ENCODE measurements around the gene DGKI. TPM values are rescaled to one million over a fixed set of nuclear protein-coding genes. Genes with fewer than 3 reads are reported as not detected.

DGKI gene
- total RNA-seq, 4 donors from 2014 or later: 0.42 to 6.2 (median 2.0) TPM

DNA sequence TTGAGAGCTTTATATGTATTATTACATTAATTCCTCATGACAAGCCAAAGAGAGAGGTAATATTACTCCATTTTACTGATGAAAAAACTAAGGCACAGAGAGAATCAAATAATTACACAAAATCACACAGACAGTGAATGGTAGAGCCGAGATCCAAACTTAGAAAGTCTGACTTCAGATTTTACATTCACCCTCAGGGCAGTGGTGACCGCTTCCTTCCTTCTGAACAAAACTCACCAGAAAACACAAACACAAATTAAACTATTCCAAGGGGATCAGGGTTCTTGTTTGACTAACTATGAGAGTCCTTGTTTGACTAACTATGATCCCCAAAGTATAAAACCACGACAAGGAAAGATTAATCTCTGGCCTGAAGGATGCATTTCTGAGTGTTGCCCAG, 435.3 kb downstream of the DGKI start:
- 66% methylated on average over 3 of the region's 3 CpGs for WGBS
- no peaks in the 10 kb centered on the region for H3K9me3 ChIP-seq
- H3K4me3 ChIP-seq: no peak overlapping the region
- no peak for TF ChIP-seq EP300 (IDR thresholded peaks at IDR 0.05)
- TF ChIP-seq, protein P1, sequence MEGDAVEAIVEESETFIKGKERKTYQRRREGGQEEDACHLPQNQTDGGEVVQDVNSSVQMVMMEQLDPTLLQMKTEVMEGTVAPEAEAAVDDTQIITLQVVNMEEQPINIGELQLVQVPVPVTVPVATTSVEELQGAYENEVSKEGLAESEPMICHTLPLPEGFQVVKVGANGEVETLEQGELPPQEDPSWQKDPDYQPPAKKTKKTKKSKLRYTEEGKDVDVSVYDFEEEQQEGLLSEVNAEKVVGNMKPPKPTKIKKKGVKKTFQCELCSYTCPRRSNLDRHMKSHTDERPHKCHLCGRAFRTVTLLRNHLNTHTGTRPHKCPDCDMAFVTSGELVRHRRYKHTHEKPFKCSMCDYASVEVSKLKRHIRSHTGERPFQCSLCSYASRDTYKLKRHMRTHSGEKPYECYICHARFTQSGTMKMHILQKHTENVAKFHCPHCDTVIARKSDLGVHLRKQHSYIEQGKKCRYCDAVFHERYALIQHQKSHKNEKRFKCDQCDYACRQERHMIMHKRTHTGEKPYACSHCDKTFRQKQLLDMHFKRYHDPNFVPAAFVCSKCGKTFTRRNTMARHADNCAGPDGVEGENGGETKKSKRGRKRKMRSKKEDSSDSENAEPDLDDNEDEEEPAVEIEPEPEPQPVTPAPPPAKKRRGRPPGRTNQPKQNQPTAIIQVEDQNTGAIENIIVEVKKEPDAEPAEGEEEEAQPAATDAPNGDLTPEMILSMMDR (IDR thresholded peaks at IDR 0.05): no peak
- TF ChIP-seq POLR2AphosphoS5 (IDR thresholded peaks at IDR 0.05): no peak
- no peak for TF ChIP-seq POLR2A (IDR thresholded peaks at IDR 0.05)
- DNase-seq (ENCODE audit: low spot score in 2 of 2): no peak
- H3K36me3 ChIP-seq: no peaks in the 10 kb centered on the region
- no peaks in the 10 kb centered on the region for H3K4me1 ChIP-seq
- H3K27ac ChIP-seq: no peak overlapping the region
- no peaks in the 10 kb centered on the region for H3K27me3 ChIP-seq

DNA sequence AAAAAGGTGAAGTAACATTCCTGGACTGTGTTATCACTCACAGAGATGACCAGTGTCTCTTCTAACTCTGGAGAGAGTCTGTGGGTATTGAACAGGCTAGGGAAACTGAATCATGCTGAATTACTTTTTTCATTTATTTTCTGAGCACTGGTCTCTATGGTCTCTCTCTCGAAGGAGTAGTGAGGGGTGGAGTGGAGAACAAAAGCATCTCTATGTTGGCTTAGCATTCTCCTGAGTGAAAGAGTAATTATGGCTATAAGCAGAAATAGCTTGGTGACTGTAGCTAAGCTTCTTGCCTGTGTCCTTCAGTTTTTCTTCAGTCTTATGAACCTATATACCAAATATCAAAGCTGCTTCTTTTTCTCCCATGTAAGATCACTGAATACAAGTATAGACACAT, 438.6 kb downstream of the DGKI start:
- WGBS: 42% methylated on average over 1 of the region's 1 CpG
- H3K27me3 ChIP-seq: no peaks in the 10 kb centered on the region
- H3K4me1 ChIP-seq: no peaks in the 10 kb centered on the region
- TF ChIP-seq, protein P1 (IDR thresholded peaks at IDR 0.05): no peak
- TF ChIP-seq POLR2A (IDR thresholded peaks at IDR 0.05) (no peak), EP300 (IDR thresholded peaks at IDR 0.05) (no peak), POLR2AphosphoS5 (IDR thresholded peaks at IDR 0.05) (no peak)
- no peak overlapping the region for H3K27ac ChIP-seq
- H3K4me3 ChIP-seq: no peak overlapping the region
- no peaks in the 10 kb centered on the region for H3K36me3 ChIP-seq
- no peak for DNase-seq (ENCODE audit: low spot score in 2 of 2)
- H3K9me3 ChIP-seq: no peaks in the 10 kb centered on the region

DNA sequence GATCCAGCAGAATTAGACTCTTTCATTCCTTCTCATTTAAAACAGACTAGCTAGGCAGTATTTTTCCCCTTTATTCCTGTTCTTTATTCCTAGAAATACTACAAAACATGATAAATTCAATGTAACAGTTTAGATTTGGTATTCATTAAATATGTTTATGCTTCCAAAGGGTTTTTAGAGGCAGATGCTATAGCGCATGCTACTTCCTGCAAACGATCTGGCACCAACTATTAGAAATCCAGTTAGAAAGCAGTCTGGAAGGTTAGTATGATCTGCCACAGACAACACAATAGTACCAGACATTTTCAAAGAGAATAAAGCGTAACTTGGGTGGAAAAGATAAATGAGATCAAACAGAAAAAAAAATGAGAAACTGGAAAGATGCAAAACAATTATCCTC, 439.7 kb downstream of the DGKI start:
- no peaks in the 10 kb centered on the region for H3K9me3 ChIP-seq
- H3K4me3 ChIP-seq: no peak overlapping the region
- no peaks in the 10 kb centered on the region for H3K27me3 ChIP-seq
- DNase-seq (ENCODE audit: low spot score in 2 of 2): no peak
- TF ChIP-seq EP300 (IDR thresholded peaks at IDR 0.05) (no peak), POLR2AphosphoS5 (IDR thresholded peaks at IDR 0.05) (no peak), POLR2A (IDR thresholded peaks at IDR 0.05) (no peak)
- TF ChIP-seq, protein P1 (IDR thresholded peaks at IDR 0.05): no peak
- WGBS: 77% methylated on average over 3 of the region's 3 CpGs
- H3K27ac ChIP-seq: no peak overlapping the region
- no peaks in the 10 kb centered on the region for H3K36me3 ChIP-seq
- H3K4me1 ChIP-seq: no peaks in the 10 kb centered on the region

DNA sequence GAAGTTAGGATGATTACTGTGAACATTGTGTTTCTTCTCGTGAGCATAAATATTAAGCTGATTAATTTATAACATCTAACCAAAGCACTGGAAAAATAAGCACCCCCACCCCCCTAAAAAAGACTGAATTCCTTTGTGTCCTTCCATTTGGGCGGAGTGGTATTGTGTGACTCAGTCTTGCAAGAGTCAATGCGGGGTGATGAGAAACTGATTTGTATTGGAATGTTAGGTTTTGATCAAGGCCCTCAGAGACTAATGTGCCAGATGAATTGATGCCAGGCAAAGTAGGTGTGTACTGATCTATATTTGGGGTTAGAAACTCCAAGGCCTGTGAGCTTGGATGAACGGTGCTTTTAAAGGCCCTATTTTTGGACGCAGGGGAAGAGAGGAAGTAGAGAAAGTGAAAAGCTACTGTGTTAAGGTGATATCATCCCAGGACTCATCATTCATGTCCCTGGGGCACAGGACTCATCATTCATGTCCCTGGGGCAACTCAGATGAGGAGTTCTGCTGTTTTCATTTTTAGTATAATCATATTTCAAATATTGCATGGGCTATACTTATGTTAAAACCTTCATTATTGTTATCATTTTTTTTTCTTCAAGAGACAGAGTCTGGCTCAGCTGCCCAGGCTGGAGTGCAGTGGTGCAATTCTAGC, 442.0 kb downstream of the DGKI start:
- Histone ChIP-seq H3K4me1 (no peaks in the 10 kb centered on the region), H3K4me3 (no peak overlapping the region), H3K36me3 (no peaks in the 10 kb centered on the region), H3K27ac (no peak overlapping the region), H3K27me3 (no peaks in the 10 kb centered on the region), H3K9me3 (no peaks in the 10 kb centered on the region)
- WGBS: 54% methylated on average over 5 of the region's 5 CpGs
- no peak for DNase-seq (ENCODE audit: low spot score in 2 of 2)
- no peak for TF ChIP-seq EP300 (IDR thresholded peaks at IDR 0.05)
- no peak for TF ChIP-seq POLR2AphosphoS5 (IDR thresholded peaks at IDR 0.05)
- TF ChIP-seq POLR2A (IDR thresholded peaks at IDR 0.05): no peak
- TF ChIP-seq, protein P1 (IDR thresholded peaks at IDR 0.05): no peak

DNA sequence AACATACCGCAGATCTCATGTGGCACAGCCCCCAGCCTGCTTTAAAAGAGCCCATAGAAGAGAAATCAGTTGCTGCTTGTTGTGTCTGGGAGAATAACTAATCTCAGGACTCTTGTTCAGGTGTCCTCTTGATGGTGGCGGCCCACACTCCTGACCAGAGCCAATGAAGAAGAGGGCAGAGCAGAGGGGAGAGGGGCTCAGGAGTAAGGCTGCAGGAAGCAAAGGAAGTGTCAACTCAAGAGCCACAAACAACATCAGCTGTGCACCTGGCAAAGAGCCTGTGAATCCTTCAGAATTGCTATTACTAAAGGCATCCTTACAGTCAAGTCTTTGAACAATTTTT, 443.4 kb downstream of the DGKI start:
- Histone ChIP-seq H3K9me3 (no peaks in the 10 kb centered on the region), H3K36me3 (no peaks in the 10 kb centered on the region), H3K27ac (no peak overlapping the region), H3K4me1 (no peaks in the 10 kb centered on the region), H3K4me3 (no peak overlapping the region), H3K27me3 (no peaks in the 10 kb centered on the region)
- no peak for DNase-seq (ENCODE audit: low spot score in 2 of 2)
- TF ChIP-seq POLR2AphosphoS5 (IDR thresholded peaks at IDR 0.05): no peak
- 71% methylated on average over 2 of the region's 2 CpGs for WGBS

All from suprapubic skin (tissue), 4 donors.